D721Med (cell line): Measurements from ENCODE around the gene CCNL2.

ENCODE experiments used
- DNase-seq: peaks from one replicate; pipeline ENCODE4 v3.0.0; 2011; ENCODE audit warnings: low spot score; ENCODE audit not compliant: insufficient read length
- FAIRE-seq: peaks from 2 replicates; lab custom pipeline; 2011; peaks lifted over from hg19 to GRCh38; lab: Jason Lieb, UNC
- TF ChIP-seq, protein P1 (sequence below): IDR thresholded peaks from 2 replicates; pipeline ENCODE4 v1.5.1; 2012; ENCODE audit warnings: mild to moderate bottlenecking, control low read depth; ENCODE audit not compliant: insufficient read depth; ENCODE audit errors: missing control alignments

CCNL2 gene

DNA sequence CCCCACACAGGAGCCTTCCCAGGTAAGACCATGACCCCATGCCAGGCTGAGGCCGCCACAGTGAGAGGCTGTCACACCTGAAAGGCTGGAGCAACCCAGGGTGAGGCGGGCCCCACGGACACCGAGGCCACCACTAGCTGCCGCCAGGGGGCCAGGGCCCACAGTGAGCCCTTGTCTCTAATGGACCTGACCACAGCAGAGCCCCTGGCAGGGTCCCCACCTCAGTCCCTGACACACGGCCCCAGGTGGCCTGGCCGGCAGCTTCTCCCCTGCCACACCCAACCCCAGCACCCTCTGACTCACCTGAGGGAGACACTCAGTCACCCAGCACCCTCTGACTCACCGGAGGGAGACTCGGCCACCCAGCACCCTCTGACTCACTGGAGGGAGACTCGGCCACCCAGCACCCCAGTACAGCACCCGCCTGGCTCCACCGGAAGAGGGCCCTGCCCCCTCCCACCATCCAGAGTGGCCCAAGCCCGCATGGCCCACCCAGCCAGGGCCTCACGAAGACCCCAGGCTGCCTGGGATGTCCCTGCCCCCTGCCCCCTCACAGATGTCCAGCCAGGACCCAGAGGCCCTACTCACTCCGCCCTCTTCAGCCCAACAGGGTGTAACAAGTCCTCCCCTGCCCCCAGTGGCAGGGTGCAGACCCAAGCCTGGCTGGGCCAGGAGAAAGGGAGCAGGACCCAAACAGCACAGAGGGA is 54.3 kb downstream of the CCNL2 start:
- TF ChIP-seq, protein P1, sequence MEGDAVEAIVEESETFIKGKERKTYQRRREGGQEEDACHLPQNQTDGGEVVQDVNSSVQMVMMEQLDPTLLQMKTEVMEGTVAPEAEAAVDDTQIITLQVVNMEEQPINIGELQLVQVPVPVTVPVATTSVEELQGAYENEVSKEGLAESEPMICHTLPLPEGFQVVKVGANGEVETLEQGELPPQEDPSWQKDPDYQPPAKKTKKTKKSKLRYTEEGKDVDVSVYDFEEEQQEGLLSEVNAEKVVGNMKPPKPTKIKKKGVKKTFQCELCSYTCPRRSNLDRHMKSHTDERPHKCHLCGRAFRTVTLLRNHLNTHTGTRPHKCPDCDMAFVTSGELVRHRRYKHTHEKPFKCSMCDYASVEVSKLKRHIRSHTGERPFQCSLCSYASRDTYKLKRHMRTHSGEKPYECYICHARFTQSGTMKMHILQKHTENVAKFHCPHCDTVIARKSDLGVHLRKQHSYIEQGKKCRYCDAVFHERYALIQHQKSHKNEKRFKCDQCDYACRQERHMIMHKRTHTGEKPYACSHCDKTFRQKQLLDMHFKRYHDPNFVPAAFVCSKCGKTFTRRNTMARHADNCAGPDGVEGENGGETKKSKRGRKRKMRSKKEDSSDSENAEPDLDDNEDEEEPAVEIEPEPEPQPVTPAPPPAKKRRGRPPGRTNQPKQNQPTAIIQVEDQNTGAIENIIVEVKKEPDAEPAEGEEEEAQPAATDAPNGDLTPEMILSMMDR, result peak; percentile 21
- DNase-seq (no peak), FAIRE-seq (no peak)

DNA sequence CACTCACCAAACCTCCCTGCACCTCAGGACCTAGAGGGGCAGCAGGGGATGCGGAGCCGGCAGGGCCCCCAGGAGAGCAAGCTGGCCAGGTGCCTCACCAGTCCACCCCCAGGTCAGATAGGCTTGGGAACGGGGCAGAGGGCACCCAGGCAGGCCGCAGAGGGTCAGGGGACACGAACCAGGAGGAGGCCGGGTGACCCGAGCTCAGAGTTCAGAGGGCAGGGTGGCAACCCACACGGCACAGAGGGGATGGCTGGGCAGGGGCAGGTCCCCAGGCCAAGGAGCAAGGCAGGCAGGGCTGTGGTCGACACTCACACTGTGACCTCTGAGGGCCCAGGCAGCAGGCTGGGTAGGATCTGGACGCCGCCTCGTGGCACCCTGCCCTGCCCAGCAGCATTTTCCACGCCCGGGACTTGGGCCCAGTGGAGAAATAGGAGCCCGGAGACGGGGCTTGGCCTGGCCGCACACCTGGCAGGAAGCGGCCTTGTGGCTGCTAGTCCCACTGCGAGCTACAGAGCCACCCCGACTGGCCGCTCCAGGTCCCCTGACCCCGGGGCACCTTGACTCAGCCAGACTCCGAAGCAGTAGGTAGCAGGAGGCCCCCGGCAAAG is 55.2 kb downstream of the CCNL2 start:
- DNase-seq, result no peak
- no peak for FAIRE-seq
- TF ChIP-seq, protein P1, result no peak

GRCh38 chr1:1342584-1343115 is 56.5 kb downstream of the CCNL2 start:
- TF ChIP-seq, protein P1, result no peak
- no peak for FAIRE-seq
- no peak for DNase-seq

DNA sequence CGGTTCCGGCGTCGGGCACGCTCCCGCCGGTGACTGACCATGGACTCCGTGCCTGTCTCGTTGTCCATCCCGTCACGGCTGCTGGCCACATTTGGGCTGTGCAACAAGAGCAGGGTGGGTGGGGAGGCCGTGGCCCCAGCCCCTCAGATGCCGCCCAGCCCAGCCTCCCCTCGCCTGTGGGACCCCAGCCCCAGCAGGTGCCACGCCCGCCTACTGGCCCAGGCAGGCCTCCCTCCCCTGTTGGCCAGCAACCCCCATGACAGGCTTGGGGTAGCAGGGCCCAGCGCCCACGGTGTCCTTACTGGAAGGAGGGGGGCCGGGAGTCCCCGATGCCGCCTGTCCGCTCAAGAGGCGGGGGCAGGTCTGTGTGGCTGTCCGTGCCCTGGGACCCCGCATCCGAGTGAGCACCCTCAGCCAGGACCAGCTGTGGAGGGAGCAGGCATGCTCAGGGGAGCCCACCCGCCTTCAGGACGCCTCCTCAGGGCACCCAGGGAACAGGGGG is 57.0 kb downstream of the CCNL2 start:
- DNase-seq (no peak), FAIRE-seq (no peak)
- TF ChIP-seq, protein P1, result no peak

GRCh38 chr1:1341549-1342021 is 57.5 kb downstream of the CCNL2 start:
- TF ChIP-seq, protein P1, result no peak
- DNase-seq (no peak), FAIRE-seq (no peak)

DNA sequence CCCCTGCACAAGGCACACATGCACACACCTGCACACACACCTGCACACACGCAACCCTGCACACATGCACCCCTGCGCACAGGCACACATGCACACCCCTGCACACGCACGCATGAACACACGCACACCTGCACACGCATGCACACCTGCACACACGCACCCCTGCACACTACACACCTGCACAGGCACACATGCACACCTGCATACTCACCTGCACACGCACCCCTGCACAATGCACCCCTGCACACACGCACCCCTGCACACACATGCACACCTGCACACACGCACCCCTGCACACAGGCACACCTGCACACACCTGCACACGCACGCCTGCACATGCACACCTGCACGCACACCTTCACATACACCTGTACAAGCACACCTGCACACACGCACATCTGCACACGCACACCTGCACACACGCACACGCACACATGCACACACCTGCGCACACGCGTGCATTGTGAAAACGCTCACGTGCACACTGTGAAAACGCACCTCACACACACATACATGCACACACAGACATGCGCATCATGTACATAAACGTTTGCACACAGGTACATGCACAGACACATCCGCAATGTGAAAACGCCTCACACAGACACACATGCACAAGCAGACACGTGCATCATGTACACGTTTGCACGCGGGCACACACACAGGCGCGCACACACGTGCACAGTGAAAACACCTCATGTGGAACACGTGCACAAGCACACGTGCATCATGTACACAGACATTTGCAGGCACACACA is 58.2 kb downstream of the CCNL2 start:
- no peak for DNase-seq
- TF ChIP-seq, protein P1, result no peak
- FAIRE-seq, result no peak
